Thyroid gland (tissue), 4 donors: Measurements from ENCODE around the gene MICU1.

Source experiments
- POLR2A ChIP-seq, 2 donors: fragments of 450-650 bp; IDR thresholded peaks; one replicate each; pipeline ENCODE4 v1.6.1; 2017; ENCODE audit warnings: antibody characterized with exemption in 2 of 2, mild to moderate bottlenecking in 2 of 2, moderate library complexity in 1 of 2
- TF ChIP-seq, protein P1 (sequence below), 6 experiments: fragments of 200-600 bp in 3 of 6; fragments of 450-650 bp in 3 of 6; sonication (generic) in 3 of 6; IDR thresholded peaks; one replicate each; pipeline ENCODE4 v1.5.1; 2016 to 2019; ENCODE audit warnings: antibody characterized with exemption in 6 of 6, mild to moderate bottlenecking in 2 of 6, inconsistent platforms in 1 of 6, moderate library complexity in 1 of 6

DNA sequence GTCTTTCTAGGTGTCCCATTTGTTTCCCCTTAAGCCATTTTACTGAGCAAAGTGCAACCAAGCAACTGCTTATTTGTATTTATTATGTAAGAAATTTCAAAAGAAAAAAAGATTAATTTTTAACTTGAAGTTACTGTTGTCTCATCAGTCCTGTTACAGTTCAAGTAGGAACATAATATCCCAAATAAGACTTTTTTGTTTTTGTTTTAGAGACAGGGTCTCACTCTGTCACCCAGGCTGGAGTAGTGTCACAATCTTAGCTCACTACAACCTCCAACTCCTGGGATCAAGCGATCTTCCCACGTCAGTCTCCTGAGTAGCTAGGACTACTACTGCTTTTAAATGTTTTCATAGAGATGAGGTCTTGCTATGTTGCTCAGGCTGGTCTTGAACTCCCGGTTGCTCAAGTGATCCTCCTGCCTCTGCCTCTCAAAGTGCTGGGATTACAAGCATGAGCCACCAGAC lies 101.9 kb downstream of the MICU1 start:
- TF ChIP-seq, protein P1, sequence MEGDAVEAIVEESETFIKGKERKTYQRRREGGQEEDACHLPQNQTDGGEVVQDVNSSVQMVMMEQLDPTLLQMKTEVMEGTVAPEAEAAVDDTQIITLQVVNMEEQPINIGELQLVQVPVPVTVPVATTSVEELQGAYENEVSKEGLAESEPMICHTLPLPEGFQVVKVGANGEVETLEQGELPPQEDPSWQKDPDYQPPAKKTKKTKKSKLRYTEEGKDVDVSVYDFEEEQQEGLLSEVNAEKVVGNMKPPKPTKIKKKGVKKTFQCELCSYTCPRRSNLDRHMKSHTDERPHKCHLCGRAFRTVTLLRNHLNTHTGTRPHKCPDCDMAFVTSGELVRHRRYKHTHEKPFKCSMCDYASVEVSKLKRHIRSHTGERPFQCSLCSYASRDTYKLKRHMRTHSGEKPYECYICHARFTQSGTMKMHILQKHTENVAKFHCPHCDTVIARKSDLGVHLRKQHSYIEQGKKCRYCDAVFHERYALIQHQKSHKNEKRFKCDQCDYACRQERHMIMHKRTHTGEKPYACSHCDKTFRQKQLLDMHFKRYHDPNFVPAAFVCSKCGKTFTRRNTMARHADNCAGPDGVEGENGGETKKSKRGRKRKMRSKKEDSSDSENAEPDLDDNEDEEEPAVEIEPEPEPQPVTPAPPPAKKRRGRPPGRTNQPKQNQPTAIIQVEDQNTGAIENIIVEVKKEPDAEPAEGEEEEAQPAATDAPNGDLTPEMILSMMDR (IDR thresholded peaks at IDR 0.05) = no peak
- TF ChIP-seq POLR2A (IDR thresholded peaks at IDR 0.05) = no peak
